IPS-18c (cell line): ENCODE measurements around the gene CHORDC1.
"Not testable (repeated sequence)": the region's sequence is repeated elsewhere in the genome, so short reads cannot be mapped to it uniquely, and the experiment has no call there.

Source experiments
- H3K4me3 ChIP-seq: 2 replicates; pipeline ENCODE4 v1.7.0; 2013; ENCODE audit warnings: low read depth, mild to moderate bottlenecking, low read length, moderate library complexity; ENCODE audit not compliant: insufficient read depth
- H3K9me3 ChIP-seq: one replicate; pipeline ENCODE4 v1.6.1; 2013; ENCODE audit warnings: mild to moderate bottlenecking, low read length, moderate library complexity; ENCODE audit not compliant: control insufficient read depth, insufficient read depth

CHORDC1 gene

GRCh38 chr11:90221803-90222458 is 918 bp downstream of the CHORDC1 start:
- H3K9me3 ChIP-seq: peaks cover 3% of the 10 kb centered on the region
- peak overlapping the region; percentile 60 for H3K4me3 ChIP-seq

- Histone ChIP-seq H3K4me3 (no peak overlapping the region), H3K9me3 (peaks cover 3% of the 10 kb centered on the region)
Measured at GRCh38 chr11:90220391-90220790, 2.5 kb downstream of the CHORDC1 start.

- Histone ChIP-seq H3K4me3 (no peak overlapping the region), H3K9me3 (peaks cover 3% of the 10 kb centered on the region)
Measured at GRCh38 chr11:90219438-90219837, 3.4 kb downstream of the CHORDC1 start.

- no peak overlapping the region for H3K4me3 ChIP-seq
- peaks cover 3% of the 10 kb centered on the region for H3K9me3 ChIP-seq
Measured at GRCh38 chr11:90218606-90219005, 4.2 kb downstream of the CHORDC1 start.

- no peak overlapping the region for H3K4me3 ChIP-seq
- peaks cover 3% of the 10 kb centered on the region for H3K9me3 ChIP-seq
Measured at GRCh38 chr11:90216611-90217010, 6.2 kb downstream of the CHORDC1 start.

GRCh38 chr11:90213322-90213721 is 9.5 kb downstream of the CHORDC1 start:
- H3K9me3 ChIP-seq: no peaks in the 10 kb centered on the region
- no peak overlapping the region for H3K4me3 ChIP-seq

GRCh38 chr11:90208857-90209256 is 14.0 kb downstream of the CHORDC1 start:
- no peaks in the 10 kb centered on the region for H3K9me3 ChIP-seq
- H3K4me3 ChIP-seq: no peak overlapping the region

- not testable (repeated sequence) for H3K4me3 ChIP-seq, H3K9me3 ChIP-seq
Measured at GRCh38 chr11:90207992-90208391, 14.9 kb downstream of the CHORDC1 start.

- no peaks in the 10 kb centered on the region for H3K9me3 ChIP-seq
- H3K4me3 ChIP-seq: no peak overlapping the region
Measured at GRCh38 chr11:90204832-90205646, 17.8 kb downstream of the CHORDC1 start.

GRCh38 chr11:90204407-90204806 is 18.4 kb downstream of the CHORDC1 start:
- Histone ChIP-seq H3K9me3 (no peaks in the 10 kb centered on the region), H3K4me3 (no peak overlapping the region)

GRCh38 chr11:90202342-90202741 is 20.5 kb downstream of the CHORDC1 start:
- no peak overlapping the region for H3K4me3 ChIP-seq
- H3K9me3 ChIP-seq: no peaks in the 10 kb centered on the region

- Histone ChIP-seq H3K9me3 (no peaks in the 10 kb centered on the region), H3K4me3 (no peak overlapping the region)
Measured at GRCh38 chr11:90197377-90197776, 25.5 kb downstream of the CHORDC1 start.

- Histone ChIP-seq H3K4me3 (no peak overlapping the region), H3K9me3 (no peaks in the 10 kb centered on the region)
Measured at GRCh38 chr11:90192869-90193582, 29.8 kb downstream of the CHORDC1 start.

- no peaks in the 10 kb centered on the region for H3K9me3 ChIP-seq
- no peak overlapping the region for H3K4me3 ChIP-seq
Measured at GRCh38 chr11:90189011-90189410, 33.8 kb downstream of the CHORDC1 start.

GRCh38 chr11:90187839-90188238 is 35.0 kb downstream of the CHORDC1 start:
- no peaks in the 10 kb centered on the region for H3K9me3 ChIP-seq
- H3K4me3 ChIP-seq: no peak overlapping the region

GRCh38 chr11:90179923-90180322 is 42.9 kb downstream of the CHORDC1 start:
- no peak overlapping the region for H3K4me3 ChIP-seq
- no peaks in the 10 kb centered on the region for H3K9me3 ChIP-seq

- H3K4me3 ChIP-seq: no peak overlapping the region
- H3K9me3 ChIP-seq: no peaks in the 10 kb centered on the region
Measured at GRCh38 chr11:90178751-90179150, 44.1 kb downstream of the CHORDC1 start.

GRCh38 chr11:90176069-90176468 is 46.8 kb downstream of the CHORDC1 start:
- H3K9me3 ChIP-seq: no peaks in the 10 kb centered on the region

More at GRCh38 chr11:90176069-90176468, 46.8 kb downstream of the CHORDC1 start:
- no peak overlapping the region for H3K4me3 ChIP-seq
